CD4-positive, alpha-beta T cell (primary cell): ENCODE measurements around the gene ADORA2B. TPM values are rescaled to one million over a fixed set of nuclear protein-coding genes. Genes with fewer than 3 reads are reported as not detected.

Experiments used
- ATAC-seq: fragments of 200-7000 bp; cut with Tn5 transposase; one replicate; pipeline ENCODE4 v1.10.0; 2022; ENCODE audit warnings: mild to moderate bottlenecking; ENCODE audit not compliant: poor library complexity
- CTCF ChIA-PET: fragments of 350-600 bp; sonication (Branson Sonifier 250); formaldehyde crosslinking; loops from one replicate; lab custom pipeline; 2021; ENCODE audit warnings: antibody characterized with exemption, inconsistent platforms; lab: Charles Lee
- POLR2A ChIA-PET: fragments of 350-600 bp; sonication (Branson Sonifier 250); formaldehyde crosslinking; loops from one replicate; lab custom pipeline; 2021; ENCODE audit warnings: antibody characterized with exemption, inconsistent platforms; lab: Charles Lee
- DNase-seq, 14 experiments: peaks; one replicate each; pipeline ENCODE4 v3.0.0-alpha.2; 2013 to 2020; ENCODE audit warnings: mixed read lengths in 2 of 14
- H3K27ac ChIP-seq, 2 donors: one replicate each; pipeline versions ENCODE4 v1.5.1 to v1.7.0; 2013; ENCODE audit warnings: low read length in 2 of 2, low read depth in 1 of 2, mild to moderate bottlenecking in 1 of 2
- H3K27me3 ChIP-seq, 2 experiments: 1 replicate in 1 of 2; 2 replicates in 1 of 2; pipeline versions ENCODE4 v1.6.1 to v1.7.0; 2013; ENCODE audit warnings: low read length in 2 of 2, control low read depth in 1 of 2, mild to moderate bottlenecking in 1 of 2, moderate library complexity in 1 of 2; ENCODE audit not compliant: insufficient read depth in 2 of 2, control insufficient read depth in 1 of 2
- H3K36me3 ChIP-seq: one replicate; pipeline ENCODE4 v1.6.1; 2013; ENCODE audit warnings: low read length, control low read depth; ENCODE audit not compliant: insufficient read depth
- H3K4me1 ChIP-seq: one replicate; pipeline ENCODE4 v1.6.1; 2013; ENCODE audit warnings: low read length, control low read depth; ENCODE audit not compliant: insufficient read depth
- H3K4me3 ChIP-seq: one replicate; pipeline ENCODE4 v1.5.1; 2013; ENCODE audit warnings: mild to moderate bottlenecking, low read length, moderate library complexity
- H3K9me3 ChIP-seq, 2 experiments: 1 replicate in 1 of 2; 2 replicates in 1 of 2; pipeline versions ENCODE4 v1.6.1 to v1.7.0; 2013; ENCODE audit warnings: low read length in 2 of 2, mild to moderate bottlenecking in 2 of 2, control low read depth in 1 of 2, moderate library complexity in 1 of 2; ENCODE audit not compliant: control insufficient read depth in 1 of 2, insufficient read depth in 1 of 2
- H3K27ac Mint-ChIP-seq: one replicate; pipeline ENCODE4 v1.8.0; 2020; ENCODE audit warnings: mixed read lengths
- H3K27me3 Mint-ChIP-seq: one replicate; pipeline ENCODE4 v1.8.0; 2021; ENCODE audit warnings: mixed read lengths
- H3K36me3 Mint-ChIP-seq: one replicate; pipeline ENCODE4 v1.8.0; 2021; ENCODE audit warnings: low read depth, mixed read lengths
- H3K4me1 Mint-ChIP-seq: one replicate; pipeline ENCODE4 v1.8.0; 2021; ENCODE audit warnings: low read depth, mixed read lengths
- H3K4me3 Mint-ChIP-seq: one replicate; pipeline ENCODE4 v1.8.0; 2020; ENCODE audit warnings: mild to moderate bottlenecking, mixed read lengths
- H3K9me3 Mint-ChIP-seq: one replicate; pipeline ENCODE4 v1.8.0; 2020; ENCODE audit warnings: mixed read lengths
- CTCF ChIP-seq: fragments of 200-600 bp; IDR thresholded peaks from one replicate; pipeline ENCODE4 v1.8.0; 2022; ENCODE audit warnings: antibody characterized with exemption, mild to moderate bottlenecking
- intact Hi-C, 2 experiments: fragments of 100-400 bp; cut with DNase I in 1 of 2; cut with micrococcal nuclease in 1 of 2; formaldehyde crosslinking; loops; one replicate each; pipeline versions ENCODE4 v1.15.1 to v1.9.0; 2023 to 2025; cut with DNase I, micrococcal nuclease
- total RNA-seq, 174 experiments: library from RNA in 2 of 174; stranded (reverse) in 2 of 174; gene quantifications; one replicate each; pipeline ENCODE4 v1.2.3 and lab custom pipeline; 2021 to 2026

ADORA2B gene
- total RNA-seq, 2 experiments from 2014 or later, result not detected

- Histone ChIP-seq H3K9me3 (no peaks in the 10 kb centered on the region), H3K36me3 (no peaks in the 10 kb centered on the region), H3K27me3 (peaks cover 6% of the 10 kb centered on the region in 2 experiments), H3K27ac (no peak overlapping the region), H3K4me3 (no peak overlapping the region), H3K4me1 (no peaks in the 10 kb centered on the region)
- Mint-ChIP-seq H3K4me1 (no peaks in the 10 kb centered on the region), H3K4me3 (no peak overlapping the region), H3K9me3 (no peaks in the 10 kb centered on the region), H3K27me3 (peaks cover 11% of the 10 kb centered on the region), H3K27ac (no peak overlapping the region), H3K36me3 (no peaks in the 10 kb centered on the region)
- POLR2A ChIA-PET, result no interaction called here
- no peak for DNase-seq
- no peak for ATAC-seq
- intact Hi-C loops, result no loop called here
- CTCF ChIA-PET, result no interaction called here
- no peak for TF ChIP-seq CTCF
These were observed 23.3 kb upstream of the ADORA2B start for GRCh38 chr17:15921640-15922039.

GRCh38 chr17:15922586-15922985 lies 22.3 kb upstream of the ADORA2B start:
- Mint-ChIP-seq H3K36me3 (no peaks in the 10 kb centered on the region), H3K4me1 (no peaks in the 10 kb centered on the region), H3K27ac (no peak overlapping the region), H3K27me3 (peaks cover 12% of the 10 kb centered on the region), H3K9me3 (no peaks in the 10 kb centered on the region), H3K4me3 (no peak overlapping the region)
- CTCF ChIA-PET, result no interaction called here
- TF ChIP-seq CTCF, result no peak
- intact Hi-C loops, result no loop called here
- H3K4me3 ChIP-seq, result no peak overlapping the region
- no peak overlapping the region for H3K27ac ChIP-seq
- ATAC-seq (no peak), DNase-seq (no peak)
- H3K4me1 ChIP-seq, result no peaks in the 10 kb centered on the region
- H3K9me3 ChIP-seq, result no peaks in the 10 kb centered on the region
- no peaks in the 10 kb centered on the region for H3K36me3 ChIP-seq
- POLR2A ChIA-PET, result no interaction called here
- peaks cover 3 to 6% of the 10 kb centered on the region in 2 experiments for H3K27me3 ChIP-seq

- H3K27ac ChIP-seq, result no peak overlapping the region
- Mint-ChIP-seq H3K27ac (no peak overlapping the region), H3K27me3 (peaks cover 20% of the 10 kb centered on the region), H3K4me1 (no peaks in the 10 kb centered on the region), H3K9me3 (no peaks in the 10 kb centered on the region), H3K36me3 (no peaks in the 10 kb centered on the region), H3K4me3 (no peak overlapping the region)
- no peak overlapping the region for H3K4me3 ChIP-seq
- H3K4me1 ChIP-seq, result no peaks in the 10 kb centered on the region
- no peaks in the 10 kb centered on the region for H3K27me3 ChIP-seq
- ATAC-seq, result no peak
- H3K36me3 ChIP-seq, result no peaks in the 10 kb centered on the region
- no peak for DNase-seq
- no peak for TF ChIP-seq CTCF
- ChIA-PET CTCF (no interaction called here), POLR2A (no interaction called here)
- intact Hi-C loops, result no loop called here
- no peaks in the 10 kb centered on the region for H3K9me3 ChIP-seq
These were observed 18.7 kb upstream of the ADORA2B start for GRCh38 chr17:15926039-15926740.
